GM23338 (cell line): ENCODE measurements around the gene ANKRD17. TPM values are rescaled to one million over a fixed set of nuclear protein-coding genes. Genes with fewer than 3 reads are reported as not detected.

Experiments used
- ATAC-seq: fragments of 200-7000 bp; cut with Tn5 transposase; 3 replicates; pipeline ENCODE4 v1.9.1; 2020
- DNase-seq: peaks from one replicate; pipeline ENCODE4 v3.0.0-alpha.2; 2015; ENCODE audit warnings: low spot score
- H2AFZ ChIP-seq: fragments of 200-600 bp; sonication (generic); 2 replicates; pipeline ENCODE4 v1.8.0; 2016; ENCODE audit warnings: antibody characterized with exemption, mild to moderate bottlenecking, moderate library complexity
- H3F3A ChIP-seq: fragments of 200-600 bp; sonication (generic); replicated peaks from 2 replicates; pipeline ENCODE4 v1.8.0; 2017; ENCODE audit warnings: antibody characterized with exemption, mixed run types, low read depth
- H3K27ac ChIP-seq: fragments of 200-600 bp; sonication (generic); 2 replicates; pipeline ENCODE4 v1.6.1; 2016; ENCODE audit warnings: low read depth
- H3K27me3 ChIP-seq: fragments of 200-600 bp; sonication (generic); 2 replicates; pipeline ENCODE4 v1.8.0; 2016; ENCODE audit warnings: mild to moderate bottlenecking, mixed run types, moderate library complexity; ENCODE audit not compliant: insufficient read depth
- H3K36me3 ChIP-seq: fragments of 200-600 bp; sonication (generic); 2 replicates; pipeline ENCODE4 v1.8.0; 2016; ENCODE audit warnings: mild to moderate bottlenecking; ENCODE audit not compliant: insufficient read depth
- H3K4me1 ChIP-seq: fragments of 200-600 bp; sonication (generic); 2 replicates; pipeline ENCODE4 v1.8.0; 2016; ENCODE audit warnings: mild to moderate bottlenecking, moderate library complexity; ENCODE audit not compliant: insufficient read depth
- H3K4me2 ChIP-seq: fragments of 200-600 bp; sonication (generic); 2 replicates; pipeline ENCODE4 v1.7.1; 2017; ENCODE audit warnings: mixed run types
- H3K4me3 ChIP-seq: fragments of 200-600 bp; sonication (generic); 2 replicates; pipeline ENCODE4 v1.6.1; 2016; ENCODE audit warnings: mixed run types
- H3K79me2 ChIP-seq: fragments of 200-600 bp; sonication (generic); replicated peaks from 2 replicates; pipeline ENCODE4 v1.8.0; 2017; ENCODE audit warnings: mild to moderate bottlenecking; ENCODE audit not compliant: insufficient read depth
- H3K9me2 ChIP-seq: fragments of 200-600 bp; sonication (generic); 2 replicates; pipeline ENCODE4 v1.8.0; 2017; ENCODE audit not compliant: insufficient read depth
- H4K20me1 ChIP-seq: fragments of 200-600 bp; sonication (generic); replicated peaks from 2 replicates; pipeline ENCODE4 v1.8.0; 2017; ENCODE audit warnings: mild to moderate bottlenecking; ENCODE audit not compliant: insufficient read depth
- H3K27ac Mint-ChIP-seq: 2 replicates; pipeline ENCODE4 v1.8.0; 2020; ENCODE audit warnings: inconsistent platforms, mild to moderate bottlenecking, moderate library complexity, mixed read lengths
- H3K27me3 Mint-ChIP-seq: 3 replicates; pipeline ENCODE4 v1.8.0; 2022; ENCODE audit warnings: low read depth, mild to moderate bottlenecking, moderate library complexity, mixed read lengths, inconsistent platforms; ENCODE audit not compliant: insufficient read depth, poor library complexity
- H3K36me3 Mint-ChIP-seq: 3 replicates; pipeline ENCODE4 v1.8.0; 2021; ENCODE audit warnings: low read depth, mild to moderate bottlenecking, inconsistent platforms, moderate library complexity, mixed read lengths
- H3K4me1 Mint-ChIP-seq: 3 replicates; pipeline ENCODE4 v1.8.0; 2020; ENCODE audit warnings: mild to moderate bottlenecking, inconsistent platforms, mixed read lengths
- H3K4me3 Mint-ChIP-seq: 3 replicates; pipeline ENCODE4 v1.8.0; 2021; ENCODE audit warnings: moderate library complexity, mild to moderate bottlenecking, inconsistent platforms, mixed read lengths
- H3K9me3 Mint-ChIP-seq: 3 replicates; pipeline ENCODE4 v1.8.0; 2020; ENCODE audit warnings: moderate library complexity, mild to moderate bottlenecking, inconsistent platforms, mixed read lengths
- CREB1 ChIP-seq: fragments of 250-450 bp; sonication (Bioruptor Pico); IDR thresholded peaks from 2 replicates; pipeline ENCODE4 v1.5.0; 2020; ENCODE audit warnings: low read depth, mild to moderate bottlenecking, moderate library complexity
- EZH2 ChIP-seq: fragments of 200-600 bp; sonication (generic); IDR thresholded peaks from one replicate; pipeline ENCODE4 v1.8.0; 2017; ENCODE audit warnings: antibody characterized with exemption, mild to moderate bottlenecking, low read depth; ENCODE audit not compliant: unreplicated experiment
- EZH2phosphoT487 ChIP-seq: fragments of 200-600 bp; sonication (generic); IDR thresholded peaks from one replicate; pipeline ENCODE4 v1.8.1; 2018; ENCODE audit warnings: antibody characterized with exemption; ENCODE audit not compliant: unreplicated experiment
- JUNB ChIP-seq: IDR thresholded peaks from one replicate; pipeline ENCODE4 v1.6.1; 2016; ENCODE audit warnings: antibody characterized with exemption; ENCODE audit not compliant: unreplicated experiment
- NANOG ChIP-seq: IDR thresholded peaks from 2 replicates; pipeline ENCODE4 v1.6.1; 2016; ENCODE audit warnings: antibody characterized with exemption, borderline replicate concordance
- POLR2AphosphoS5 ChIP-seq: IDR thresholded peaks from 2 replicates; pipeline ENCODE4 v1.6.1; 2016; ENCODE audit warnings: antibody characterized with exemption, low read depth
- STAT1 ChIP-seq: IDR thresholded peaks from one replicate; pipeline ENCODE4 v1.6.1; 2016; ENCODE audit warnings: antibody characterized with exemption; ENCODE audit not compliant: unreplicated experiment
- ZNF114 ChIP-seq: fragments of 250-450 bp; sonication (Bioruptor Pico); IDR thresholded peaks from 2 replicates; pipeline ENCODE4 v1.5.0; 2020; ENCODE audit warnings: mild to moderate bottlenecking, moderate library complexity
- ZNF331 ChIP-seq: fragments of 250-450 bp; sonication (Bioruptor Pico); IDR thresholded peaks from 2 replicates; pipeline ENCODE4 v1.5.0; 2020; ENCODE audit warnings: low read depth, mild to moderate bottlenecking, moderate library complexity
- polyA plus RNA-seq: library from polyadenylated mRNA; unstranded; fragments of >200 nt; fragmentation: Nextera tagmentation; extraction: Ambion mirVana; gene quantifications from 2 replicates; pipeline ENCODE4 v1.2.1, GENCODE V29; 2016
- total RNA-seq: library from RNA; depleted of rRNA; stranded (reverse); fragments of >200 nt; shearing (Covaris generic); gene quantifications from 2 replicates; pipeline ENCODE4 v1.2.3, GENCODE V29; 2014
- TF ChIP-seq, protein P1 (sequence below): fragments of 250-450 bp; sonication (Bioruptor Pico); IDR thresholded peaks from 2 replicates; pipeline ENCODE4 v1.5.0; 2020; ENCODE audit warnings: mild to moderate bottlenecking, moderate library complexity
- TF ChIP-seq, protein P2 (sequence below): IDR thresholded peaks from one replicate; pipeline ENCODE4 v1.6.1; 2018; ENCODE audit warnings: antibody characterized with exemption; ENCODE audit not compliant: unreplicated experiment
- TF ChIP-seq, protein P3 (sequence below), 2 experiments: fragments of 200-600 bp in 1 of 2; sonication (generic) in 1 of 2; conservative IDR thresholded peaks; 2 replicates each; pipeline versions ENCODE4 v1.5.1 to v1.6.1; 2016 to 2017; ENCODE audit warnings: antibody characterized with exemption in 2 of 2, low read depth in 2 of 2, mild to moderate bottlenecking in 2 of 2, moderate library complexity in 1 of 2
- TF ChIP-seq, protein P4 (sequence below): IDR thresholded peaks from 2 replicates; pipeline ENCODE4 v1.6.1; 2016; ENCODE audit warnings: antibody characterized with exemption

Gene ANKRD17
- total and polyA plus RNA-seq, 2 experiments from 2014 or later: 41.9 to 85.3 TPM

DNA sequence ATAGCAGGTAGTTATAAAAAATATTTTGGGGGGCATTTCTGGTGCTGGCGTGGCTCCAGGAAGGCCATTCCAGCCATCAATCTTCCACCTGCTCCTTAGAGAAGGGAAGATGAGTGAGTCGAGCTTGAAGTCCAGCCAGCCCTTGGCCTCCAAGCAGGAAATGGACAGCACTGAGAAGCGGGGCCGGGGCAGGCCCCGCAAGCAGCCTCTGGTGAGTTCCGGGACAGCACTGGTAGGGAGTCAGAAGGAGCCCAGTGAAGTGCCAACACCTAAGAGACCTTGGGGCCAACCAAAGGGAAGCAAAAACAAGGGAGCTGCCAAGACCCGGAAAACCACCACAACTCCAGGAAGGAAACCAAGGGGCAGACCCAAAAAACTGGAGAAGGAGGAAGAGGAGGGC, 159.9 kb downstream of the ANKRD17 start (continued):
- TF ChIP-seq, protein P1, sequence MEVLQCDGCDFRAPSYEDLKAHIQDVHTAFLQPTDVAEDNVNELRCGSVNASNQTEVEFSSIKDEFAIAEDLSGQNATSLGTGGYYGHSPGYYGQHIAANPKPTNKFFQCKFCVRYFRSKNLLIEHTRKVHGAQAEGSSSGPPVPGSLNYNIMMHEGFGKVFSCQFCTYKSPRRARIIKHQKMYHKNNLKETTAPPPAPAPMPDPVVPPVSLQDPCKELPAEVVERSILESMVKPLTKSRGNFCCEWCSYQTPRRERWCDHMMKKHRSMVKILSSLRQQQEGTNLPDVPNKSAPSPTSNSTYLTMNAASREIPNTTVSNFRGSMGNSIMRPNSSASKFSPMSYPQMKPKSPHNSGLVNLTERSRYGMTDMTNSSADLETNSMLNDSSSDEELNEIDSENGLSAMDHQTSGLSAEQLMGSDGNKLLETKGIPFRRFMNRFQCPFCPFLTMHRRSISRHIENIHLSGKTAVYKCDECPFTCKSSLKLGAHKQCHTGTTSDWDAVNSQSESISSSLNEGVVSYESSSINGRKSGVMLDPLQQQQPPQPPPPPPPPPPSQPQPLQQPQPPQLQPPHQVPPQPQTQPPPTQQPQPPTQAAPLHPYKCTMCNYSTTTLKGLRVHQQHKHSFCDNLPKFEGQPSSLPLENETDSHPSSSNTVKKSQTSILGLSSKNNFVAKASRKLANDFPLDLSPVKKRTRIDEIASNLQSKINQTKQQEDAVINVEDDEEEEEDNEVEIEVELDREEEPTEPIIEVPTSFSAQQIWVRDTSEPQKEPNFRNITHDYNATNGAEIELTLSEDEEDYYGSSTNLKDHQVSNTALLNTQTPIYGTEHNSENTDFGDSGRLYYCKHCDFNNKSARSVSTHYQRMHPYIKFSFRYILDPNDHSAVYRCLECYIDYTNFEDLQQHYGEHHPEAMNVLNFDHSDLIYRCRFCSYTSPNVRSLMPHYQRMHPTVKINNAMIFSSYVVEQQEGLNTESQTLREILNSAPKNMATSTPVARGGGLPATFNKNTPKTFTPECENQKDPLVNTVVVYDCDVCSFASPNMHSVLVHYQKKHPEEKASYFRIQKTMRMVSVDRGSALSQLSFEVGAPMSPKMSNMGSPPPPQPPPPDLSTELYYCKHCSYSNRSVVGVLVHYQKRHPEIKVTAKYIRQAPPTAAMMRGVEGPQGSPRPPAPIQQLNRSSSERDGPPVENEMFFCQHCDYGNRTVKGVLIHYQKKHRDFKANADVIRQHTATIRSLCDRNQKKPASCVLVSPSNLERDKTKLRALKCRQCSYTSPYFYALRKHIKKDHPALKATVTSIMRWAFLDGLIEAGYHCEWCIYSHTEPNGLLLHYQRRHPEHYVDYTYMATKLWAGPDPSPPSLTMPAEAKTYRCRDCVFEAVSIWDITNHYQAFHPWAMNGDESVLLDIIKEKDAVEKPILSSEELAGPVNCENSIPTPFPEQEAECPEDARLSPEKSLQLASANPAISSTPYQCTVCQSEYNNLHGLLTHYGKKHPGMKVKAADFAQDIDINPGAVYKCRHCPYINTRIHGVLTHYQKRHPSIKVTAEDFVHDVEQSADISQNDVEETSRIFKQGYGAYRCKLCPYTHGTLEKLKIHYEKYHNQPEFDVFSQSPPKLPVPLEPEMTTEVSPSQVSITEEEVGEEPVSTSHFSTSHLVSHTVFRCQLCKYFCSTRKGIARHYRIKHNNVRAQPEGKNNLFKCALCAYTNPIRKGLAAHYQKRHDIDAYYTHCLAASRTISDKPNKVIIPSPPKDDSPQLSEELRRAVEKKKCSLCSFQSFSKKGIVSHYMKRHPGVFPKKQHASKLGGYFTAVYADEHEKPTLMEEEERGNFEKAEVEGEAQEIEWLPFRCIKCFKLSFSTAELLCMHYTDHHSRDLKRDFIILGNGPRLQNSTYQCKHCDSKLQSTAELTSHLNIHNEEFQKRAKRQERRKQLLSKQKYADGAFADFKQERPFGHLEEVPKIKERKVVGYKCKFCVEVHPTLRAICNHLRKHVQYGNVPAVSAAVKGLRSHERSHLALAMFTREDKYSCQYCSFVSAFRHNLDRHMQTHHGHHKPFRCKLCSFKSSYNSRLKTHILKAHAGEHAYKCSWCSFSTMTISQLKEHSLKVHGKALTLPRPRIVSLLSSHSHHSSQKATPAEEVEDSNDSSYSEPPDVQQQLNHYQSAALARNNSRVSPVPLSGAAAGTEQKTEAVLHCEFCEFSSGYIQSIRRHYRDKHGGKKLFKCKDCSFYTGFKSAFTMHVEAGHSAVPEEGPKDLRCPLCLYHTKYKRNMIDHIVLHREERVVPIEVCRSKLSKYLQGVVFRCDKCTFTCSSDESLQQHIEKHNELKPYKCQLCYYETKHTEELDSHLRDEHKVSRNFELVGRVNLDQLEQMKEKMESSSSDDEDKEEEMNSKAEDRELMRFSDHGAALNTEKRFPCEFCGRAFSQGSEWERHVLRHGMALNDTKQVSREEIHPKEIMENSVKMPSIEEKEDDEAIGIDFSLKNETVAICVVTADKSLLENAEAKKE: no peak
- TF ChIP-seq NANOG (no peak), ZNF114 (no peak), ZNF331 (CRISPR knock-in tag) (no peak), EZH2phosphoT487 (no peak), EZH2 (no peak), STAT1 (no peak), POLR2AphosphoS5 (no peak), JUNB (no peak)

DNA sequence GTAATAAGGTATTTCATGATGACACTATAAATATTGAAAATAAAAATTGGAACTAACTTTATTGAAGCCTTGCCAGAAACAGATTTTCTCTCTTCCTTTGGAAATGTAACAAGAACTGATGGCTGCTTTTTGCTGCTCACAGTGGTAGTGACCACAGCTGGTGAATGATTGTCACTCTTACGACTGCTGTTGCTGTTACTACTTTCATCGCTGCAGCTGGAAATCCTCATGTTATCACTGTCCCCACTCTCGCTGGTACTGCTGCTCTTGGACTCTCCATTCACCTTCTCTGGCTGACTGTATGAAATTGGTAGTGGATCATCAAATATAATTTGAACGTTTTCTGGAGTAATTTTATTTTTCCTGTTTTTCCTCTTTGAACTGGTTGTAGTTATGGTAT, 160.6 kb downstream of the ANKRD17 start:
- Mint-ChIP-seq H3K4me1 (no peaks in the 10 kb centered on the region), H3K27me3 (peaks cover 12% of the 10 kb centered on the region), H3K4me3 (no peak overlapping the region), H3K36me3 (peaks cover 51% of the 10 kb centered on the region), H3K27ac (no peak overlapping the region), H3K9me3 (no peaks in the 10 kb centered on the region)
- Histone ChIP-seq H3K4me3 (no peak overlapping the region), H3K27me3 (no peaks in the 10 kb centered on the region), H3F3A (no peaks in the 10 kb centered on the region), H4K20me1 (no peaks in the 10 kb centered on the region), H2AFZ (no peak overlapping the region), H3K9me2 (no peaks in the 10 kb centered on the region), H3K4me2 (no peak overlapping the region), H3K36me3 (peaks cover 56% of the 10 kb centered on the region), H3K4me1 (no peaks in the 10 kb centered on the region), H3K27ac (no peak overlapping the region), H3K79me2 (no peaks in the 10 kb centered on the region; the same call in 1 of the 2 replicates)
- no peak for DNase-seq
- ATAC-seq: no peak
- TF ChIP-seq ZNF331 (CRISPR knock-in tag) (no peak), POLR2AphosphoS5 (no peak), EZH2phosphoT487 (no peak), JUNB (no peak), ZNF114 (no peak), STAT1 (no peak), CREB1 (no peak), NANOG (no peak), EZH2 (no peak)
- TF ChIP-seq, protein P2, sequence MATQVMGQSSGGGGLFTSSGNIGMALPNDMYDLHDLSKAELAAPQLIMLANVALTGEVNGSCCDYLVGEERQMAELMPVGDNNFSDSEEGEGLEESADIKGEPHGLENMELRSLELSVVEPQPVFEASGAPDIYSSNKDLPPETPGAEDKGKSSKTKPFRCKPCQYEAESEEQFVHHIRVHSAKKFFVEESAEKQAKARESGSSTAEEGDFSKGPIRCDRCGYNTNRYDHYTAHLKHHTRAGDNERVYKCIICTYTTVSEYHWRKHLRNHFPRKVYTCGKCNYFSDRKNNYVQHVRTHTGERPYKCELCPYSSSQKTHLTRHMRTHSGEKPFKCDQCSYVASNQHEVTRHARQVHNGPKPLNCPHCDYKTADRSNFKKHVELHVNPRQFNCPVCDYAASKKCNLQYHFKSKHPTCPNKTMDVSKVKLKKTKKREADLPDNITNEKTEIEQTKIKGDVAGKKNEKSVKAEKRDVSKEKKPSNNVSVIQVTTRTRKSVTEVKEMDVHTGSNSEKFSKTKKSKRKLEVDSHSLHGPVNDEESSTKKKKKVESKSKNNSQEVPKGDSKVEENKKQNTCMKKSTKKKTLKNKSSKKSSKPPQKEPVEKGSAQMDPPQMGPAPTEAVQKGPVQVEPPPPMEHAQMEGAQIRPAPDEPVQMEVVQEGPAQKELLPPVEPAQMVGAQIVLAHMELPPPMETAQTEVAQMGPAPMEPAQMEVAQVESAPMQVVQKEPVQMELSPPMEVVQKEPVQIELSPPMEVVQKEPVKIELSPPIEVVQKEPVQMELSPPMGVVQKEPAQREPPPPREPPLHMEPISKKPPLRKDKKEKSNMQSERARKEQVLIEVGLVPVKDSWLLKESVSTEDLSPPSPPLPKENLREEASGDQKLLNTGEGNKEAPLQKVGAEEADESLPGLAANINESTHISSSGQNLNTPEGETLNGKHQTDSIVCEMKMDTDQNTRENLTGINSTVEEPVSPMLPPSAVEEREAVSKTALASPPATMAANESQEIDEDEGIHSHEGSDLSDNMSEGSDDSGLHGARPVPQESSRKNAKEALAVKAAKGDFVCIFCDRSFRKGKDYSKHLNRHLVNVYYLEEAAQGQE: no peak
- TF ChIP-seq, protein P3, sequence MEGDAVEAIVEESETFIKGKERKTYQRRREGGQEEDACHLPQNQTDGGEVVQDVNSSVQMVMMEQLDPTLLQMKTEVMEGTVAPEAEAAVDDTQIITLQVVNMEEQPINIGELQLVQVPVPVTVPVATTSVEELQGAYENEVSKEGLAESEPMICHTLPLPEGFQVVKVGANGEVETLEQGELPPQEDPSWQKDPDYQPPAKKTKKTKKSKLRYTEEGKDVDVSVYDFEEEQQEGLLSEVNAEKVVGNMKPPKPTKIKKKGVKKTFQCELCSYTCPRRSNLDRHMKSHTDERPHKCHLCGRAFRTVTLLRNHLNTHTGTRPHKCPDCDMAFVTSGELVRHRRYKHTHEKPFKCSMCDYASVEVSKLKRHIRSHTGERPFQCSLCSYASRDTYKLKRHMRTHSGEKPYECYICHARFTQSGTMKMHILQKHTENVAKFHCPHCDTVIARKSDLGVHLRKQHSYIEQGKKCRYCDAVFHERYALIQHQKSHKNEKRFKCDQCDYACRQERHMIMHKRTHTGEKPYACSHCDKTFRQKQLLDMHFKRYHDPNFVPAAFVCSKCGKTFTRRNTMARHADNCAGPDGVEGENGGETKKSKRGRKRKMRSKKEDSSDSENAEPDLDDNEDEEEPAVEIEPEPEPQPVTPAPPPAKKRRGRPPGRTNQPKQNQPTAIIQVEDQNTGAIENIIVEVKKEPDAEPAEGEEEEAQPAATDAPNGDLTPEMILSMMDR (conservative IDR thresholded peaks at IDR 0.05; ENCODE audit: low read depth in 2 of 2): no peak
- TF ChIP-seq, protein P4, sequence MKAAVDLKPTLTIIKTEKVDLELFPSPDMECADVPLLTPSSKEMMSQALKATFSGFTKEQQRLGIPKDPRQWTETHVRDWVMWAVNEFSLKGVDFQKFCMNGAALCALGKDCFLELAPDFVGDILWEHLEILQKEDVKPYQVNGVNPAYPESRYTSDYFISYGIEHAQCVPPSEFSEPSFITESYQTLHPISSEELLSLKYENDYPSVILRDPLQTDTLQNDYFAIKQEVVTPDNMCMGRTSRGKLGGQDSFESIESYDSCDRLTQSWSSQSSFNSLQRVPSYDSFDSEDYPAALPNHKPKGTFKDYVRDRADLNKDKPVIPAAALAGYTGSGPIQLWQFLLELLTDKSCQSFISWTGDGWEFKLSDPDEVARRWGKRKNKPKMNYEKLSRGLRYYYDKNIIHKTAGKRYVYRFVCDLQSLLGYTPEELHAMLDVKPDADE: no peak
